Neural progenitor cell (in vitro differentiated cells): Measurements from ENCODE around the gene GAS1.

Source experiments
- EZH2 ChIP-seq: fragments of 200-600 bp; sonication (generic); IDR thresholded peaks from 2 replicates; pipeline ENCODE4 v1.6.1; 2017; ENCODE audit warnings: antibody characterized with exemption, mild to moderate bottlenecking, moderate library complexity
- TF ChIP-seq, protein P1 (sequence below): fragments of 200-600 bp; sonication (generic); IDR thresholded peaks from 2 replicates; pipeline ENCODE4 v1.5.1; 2017; ENCODE audit warnings: antibody characterized with exemption, mild to moderate bottlenecking

DNA sequence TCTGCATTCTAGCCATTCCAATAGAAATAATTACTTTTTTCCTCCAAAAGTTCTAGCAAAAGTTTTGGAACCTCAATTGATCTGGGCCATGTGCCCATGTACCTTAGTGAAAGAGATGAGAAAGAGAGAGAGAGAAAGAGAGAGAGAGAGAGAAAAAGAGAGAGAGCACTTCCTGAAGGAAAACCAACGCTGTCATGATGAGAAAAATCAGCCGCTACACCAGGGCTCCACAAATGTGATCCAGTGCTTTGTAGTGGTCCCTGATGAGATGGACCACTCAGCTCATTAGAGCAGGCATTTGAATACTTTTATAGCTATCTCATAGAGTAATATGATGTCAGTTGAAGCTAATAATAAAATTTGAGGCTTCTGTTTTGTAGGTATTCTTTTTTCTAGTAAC is 7.7 kb upstream of the GAS1 start:
- TF ChIP-seq, protein P1, sequence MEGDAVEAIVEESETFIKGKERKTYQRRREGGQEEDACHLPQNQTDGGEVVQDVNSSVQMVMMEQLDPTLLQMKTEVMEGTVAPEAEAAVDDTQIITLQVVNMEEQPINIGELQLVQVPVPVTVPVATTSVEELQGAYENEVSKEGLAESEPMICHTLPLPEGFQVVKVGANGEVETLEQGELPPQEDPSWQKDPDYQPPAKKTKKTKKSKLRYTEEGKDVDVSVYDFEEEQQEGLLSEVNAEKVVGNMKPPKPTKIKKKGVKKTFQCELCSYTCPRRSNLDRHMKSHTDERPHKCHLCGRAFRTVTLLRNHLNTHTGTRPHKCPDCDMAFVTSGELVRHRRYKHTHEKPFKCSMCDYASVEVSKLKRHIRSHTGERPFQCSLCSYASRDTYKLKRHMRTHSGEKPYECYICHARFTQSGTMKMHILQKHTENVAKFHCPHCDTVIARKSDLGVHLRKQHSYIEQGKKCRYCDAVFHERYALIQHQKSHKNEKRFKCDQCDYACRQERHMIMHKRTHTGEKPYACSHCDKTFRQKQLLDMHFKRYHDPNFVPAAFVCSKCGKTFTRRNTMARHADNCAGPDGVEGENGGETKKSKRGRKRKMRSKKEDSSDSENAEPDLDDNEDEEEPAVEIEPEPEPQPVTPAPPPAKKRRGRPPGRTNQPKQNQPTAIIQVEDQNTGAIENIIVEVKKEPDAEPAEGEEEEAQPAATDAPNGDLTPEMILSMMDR: no peak
- TF ChIP-seq EZH2: no peak
